ENCODE results near the gene NOTUM.
"Not testable (repeated sequence)": the region's sequence is repeated elsewhere in the genome, so short reads cannot be mapped to it uniquely, and the experiment has no call there.

NOTUM gene

DNA sequence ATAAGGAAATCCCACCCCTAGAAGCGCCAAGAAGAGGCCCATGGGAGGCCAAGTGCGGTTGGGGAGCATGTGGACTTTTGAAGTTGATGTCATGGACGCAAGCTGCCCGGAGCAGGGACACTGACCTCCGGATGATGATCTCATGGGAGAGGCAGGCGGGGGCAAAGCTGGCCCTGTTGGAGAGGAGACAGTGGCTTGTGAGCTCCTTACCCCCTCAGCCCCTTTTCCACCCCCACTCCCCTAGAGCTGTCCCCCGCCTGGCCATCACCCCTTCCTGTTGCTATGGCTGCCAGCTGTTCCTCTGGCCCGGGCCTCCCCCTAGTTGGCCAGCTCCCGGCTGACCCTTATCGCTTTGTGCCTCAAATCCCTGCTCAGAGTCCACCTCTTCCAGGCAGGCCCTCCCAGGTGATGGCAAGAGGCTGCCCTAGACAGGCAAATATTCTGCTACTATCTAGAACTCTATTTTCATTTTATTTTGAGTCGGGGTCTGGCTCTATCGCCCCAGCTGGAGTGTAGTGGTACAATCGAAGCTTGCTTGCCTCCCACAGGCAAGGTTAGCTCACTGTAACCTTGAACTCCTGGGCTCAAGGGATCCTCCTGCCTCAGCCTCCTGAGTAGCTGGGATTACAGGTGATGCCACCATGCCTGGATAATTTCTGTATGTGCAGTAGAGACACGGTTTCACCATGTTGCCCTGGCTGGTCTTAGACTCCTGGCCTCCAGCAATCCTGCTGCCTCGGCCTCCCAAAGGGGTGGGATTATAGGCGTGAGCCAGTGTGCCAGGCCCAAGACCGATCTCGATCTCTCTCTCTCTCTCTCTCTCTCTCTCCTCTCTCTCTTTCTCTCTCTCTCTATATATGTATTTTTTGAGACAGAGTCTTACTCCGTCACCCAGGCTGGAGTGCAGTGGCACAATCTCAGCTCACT lies 6.6 kb downstream of the NOTUM start:
- Histone ChIP-seq H3K4me1 (ENCODE audit: insufficient read depth, low read length) (peaks cover 6% of the 10 kb centered on the region), H3K4me3 (ENCODE audit: low read length) (no peak overlapping the region), H2AFZ (ENCODE audit: low read depth, low read length) (no peak overlapping the region), H3K36me3 (ENCODE audit: insufficient read depth, low read length) (no peaks in the 10 kb centered on the region), H3K9me3 (ENCODE audit: low read length) (no peaks in the 10 kb centered on the region), H3K27me3 (ENCODE audit: insufficient read depth, low read length) (peaks cover 28% of the 10 kb centered on the region)

GRCh38 chr17:81953443-81953842 lies 7.5 kb downstream of the NOTUM start:
- not testable (repeated sequence) for H3K9me3 ChIP-seq (ENCODE audit: low read length); H3K4me3 ChIP-seq (ENCODE audit: low read length)

DNA sequence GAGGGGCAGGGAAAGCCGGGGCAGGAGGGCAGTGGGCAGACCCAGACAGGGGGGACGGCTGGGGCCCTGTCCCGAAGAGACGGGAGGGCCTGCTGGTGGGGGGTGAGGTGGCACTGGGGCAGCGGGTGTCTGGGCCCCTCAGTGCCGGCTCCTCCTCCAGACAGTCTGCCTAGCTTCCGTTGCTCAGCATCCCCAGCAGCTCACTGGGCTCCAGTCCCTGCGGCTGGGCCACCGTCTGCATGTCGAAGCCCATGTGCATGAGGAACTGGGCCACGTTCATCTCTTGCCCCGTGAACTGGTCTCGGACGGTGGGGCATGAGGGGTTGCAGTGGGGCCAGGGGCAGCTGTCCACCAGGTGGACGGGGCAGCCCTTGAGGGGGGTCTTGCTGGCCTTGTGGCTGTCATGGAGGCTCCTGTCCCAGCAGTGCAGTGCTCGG lies 8.2 kb downstream of the NOTUM start:
- H3K36me3 ChIP-seq (ENCODE audit: insufficient read depth, low read length), result no peaks in the 10 kb centered on the region
- H2AFZ ChIP-seq (ENCODE audit: low read depth, low read length), result no peak overlapping the region
- peaks cover 6% of the 10 kb centered on the region for H3K4me1 ChIP-seq (ENCODE audit: insufficient read depth, low read length)
- H3K27me3 ChIP-seq (ENCODE audit: insufficient read depth, low read length), result peaks cover 14% of the 10 kb centered on the region
- H3K4me3 ChIP-seq (ENCODE audit: low read length), result no peak overlapping the region
- no peaks in the 10 kb centered on the region for H3K9me3 ChIP-seq (ENCODE audit: low read length)

More at GRCh38 chr17:81953443-81953842, 7.5 kb downstream of the NOTUM start:
- not testable (repeated sequence) for H2AFZ ChIP-seq (ENCODE audit: low read depth, low read length); H3K4me1 ChIP-seq (ENCODE audit: insufficient read depth, low read length); H3K36me3 ChIP-seq (ENCODE audit: insufficient read depth, low read length)
- peaks cover 20% of the 10 kb centered on the region for H3K27me3 ChIP-seq (ENCODE audit: insufficient read depth, low read length)

DNA sequence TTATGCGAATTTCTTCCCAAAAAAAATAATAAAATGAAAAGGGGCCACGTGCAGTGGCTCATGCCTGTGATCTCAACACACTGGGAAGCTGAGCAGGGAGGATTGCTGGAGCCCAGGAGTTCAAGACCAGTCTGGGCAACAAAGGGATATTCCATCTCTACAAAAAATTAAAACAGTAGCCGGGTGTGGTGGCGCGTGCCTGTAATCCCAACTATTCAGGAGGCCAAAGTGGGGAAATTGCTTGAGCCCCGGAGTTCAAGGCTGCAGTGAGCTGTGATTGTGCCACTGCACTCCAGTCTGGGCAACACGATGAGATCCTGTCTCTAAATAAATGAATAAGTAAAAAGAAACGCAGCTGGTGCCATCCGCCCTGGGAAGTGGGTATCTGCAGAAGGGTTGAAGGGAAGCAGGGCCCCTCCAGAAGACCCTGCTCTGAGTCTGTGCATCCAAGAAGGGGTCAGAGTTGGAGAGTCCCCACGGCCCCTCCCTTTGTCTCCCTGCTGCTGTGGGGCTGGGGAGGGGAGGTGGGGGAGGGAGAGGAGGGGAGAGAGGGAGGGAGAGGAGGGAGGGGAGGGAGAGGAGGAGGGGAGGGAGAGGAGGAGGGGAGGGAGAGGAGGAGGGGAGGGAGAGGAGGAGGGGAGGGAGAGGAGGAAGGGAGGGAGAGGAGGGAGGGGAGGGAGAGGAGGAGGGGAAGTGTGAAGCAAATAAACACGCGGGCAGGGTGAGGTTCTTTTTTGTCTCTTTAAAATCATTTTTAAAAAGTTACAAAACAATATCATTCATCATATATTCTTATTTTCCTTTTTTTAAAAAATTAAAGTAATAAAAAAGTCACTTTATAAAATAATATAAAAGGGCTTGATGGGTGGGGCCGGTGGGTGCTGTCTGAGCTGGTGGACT lies 9.0 kb downstream of the NOTUM start:
- H3K4me3 ChIP-seq (ENCODE audit: low read length), result no peak overlapping the region
- H3K27me3 ChIP-seq (ENCODE audit: insufficient read depth, low read length), result peaks cover 7% of the 10 kb centered on the region
- H3K4me1 ChIP-seq (ENCODE audit: insufficient read depth, low read length), result peaks cover 6% of the 10 kb centered on the region
- H3K36me3 ChIP-seq (ENCODE audit: insufficient read depth, low read length), result no peaks in the 10 kb centered on the region
- H2AFZ ChIP-seq (ENCODE audit: low read depth, low read length), result no peak overlapping the region
- H3K9me3 ChIP-seq (ENCODE audit: low read length), result no peaks in the 10 kb centered on the region

DNA sequence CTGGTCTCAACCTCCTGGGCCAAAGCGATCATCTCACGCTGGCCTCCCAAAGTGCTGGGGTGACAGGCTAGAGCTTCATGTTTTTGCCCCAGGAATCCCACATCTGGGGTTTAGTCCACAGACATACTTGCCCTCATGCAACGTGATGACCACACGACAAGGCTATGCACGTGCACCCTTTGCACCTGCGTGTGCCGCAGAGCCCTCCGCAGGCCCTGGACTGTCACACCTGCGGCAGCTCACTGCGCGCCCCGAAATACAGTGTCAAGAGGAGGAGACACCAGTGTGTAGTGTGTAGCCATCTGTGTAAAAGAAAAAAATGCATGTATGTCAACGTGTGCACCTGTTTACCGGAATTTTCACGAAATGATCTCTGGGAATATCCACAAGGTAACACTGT lies 10.5 kb downstream of the NOTUM start:
- H3K36me3 ChIP-seq (ENCODE audit: insufficient read depth, low read length), result no peaks in the 10 kb centered on the region
- no peak overlapping the region for H2AFZ ChIP-seq (ENCODE audit: low read depth, low read length)
- no peaks in the 10 kb centered on the region for H3K9me3 ChIP-seq (ENCODE audit: low read length)
- peaks cover 2% of the 10 kb centered on the region for H3K4me1 ChIP-seq (ENCODE audit: insufficient read depth, low read length)
- H3K27me3 ChIP-seq (ENCODE audit: insufficient read depth, low read length), result no peaks in the 10 kb centered on the region
- H3K4me3 ChIP-seq (ENCODE audit: low read length), result no peak overlapping the region

DNA sequence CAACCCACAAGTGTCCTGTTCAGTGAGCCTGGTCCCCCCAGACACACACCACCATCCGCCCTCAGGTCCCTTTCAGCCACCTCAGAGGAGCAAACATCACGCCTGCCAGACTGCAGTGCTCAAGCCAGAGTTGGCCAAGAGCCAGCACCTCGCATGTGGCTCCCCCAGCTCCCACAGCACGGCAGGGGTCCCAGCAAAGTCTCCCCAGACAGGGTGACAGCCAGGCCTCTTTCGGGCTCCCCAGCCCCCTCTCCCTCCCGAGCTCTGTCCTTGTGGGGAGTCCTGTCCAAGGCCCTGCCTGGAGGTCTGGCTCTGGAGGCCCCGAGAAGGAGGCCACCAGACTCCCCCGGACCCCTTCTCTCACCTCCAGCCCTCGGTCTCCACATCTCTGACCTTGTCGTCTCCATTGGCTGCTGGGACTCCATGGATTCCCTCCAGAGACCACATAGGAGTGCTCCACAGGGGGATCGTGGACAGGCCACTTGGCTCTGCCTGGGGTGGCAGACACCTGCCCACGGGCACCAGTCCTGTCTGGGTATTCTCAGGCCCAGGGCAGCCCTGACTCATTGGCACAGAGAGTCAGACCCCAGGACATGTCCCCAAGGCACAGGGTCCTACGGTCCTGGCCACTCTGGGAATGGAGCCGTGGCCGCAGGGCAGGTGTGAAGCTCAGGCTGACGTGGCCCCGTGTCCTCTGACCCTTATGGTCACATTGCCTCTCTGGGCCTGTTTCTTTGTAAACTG lies 12.2 kb downstream of the NOTUM start:
- Histone ChIP-seq H3K4me3 (ENCODE audit: low read length) (no peak overlapping the region), H3K9me3 (ENCODE audit: low read length) (no peaks in the 10 kb centered on the region), H3K36me3 (ENCODE audit: insufficient read depth, low read length) (no peaks in the 10 kb centered on the region), H2AFZ (ENCODE audit: low read depth, low read length) (no peak overlapping the region), H3K27me3 (ENCODE audit: insufficient read depth, low read length) (no peaks in the 10 kb centered on the region), H3K4me1 (ENCODE audit: insufficient read depth, low read length) (no peaks in the 10 kb centered on the region)

DNA sequence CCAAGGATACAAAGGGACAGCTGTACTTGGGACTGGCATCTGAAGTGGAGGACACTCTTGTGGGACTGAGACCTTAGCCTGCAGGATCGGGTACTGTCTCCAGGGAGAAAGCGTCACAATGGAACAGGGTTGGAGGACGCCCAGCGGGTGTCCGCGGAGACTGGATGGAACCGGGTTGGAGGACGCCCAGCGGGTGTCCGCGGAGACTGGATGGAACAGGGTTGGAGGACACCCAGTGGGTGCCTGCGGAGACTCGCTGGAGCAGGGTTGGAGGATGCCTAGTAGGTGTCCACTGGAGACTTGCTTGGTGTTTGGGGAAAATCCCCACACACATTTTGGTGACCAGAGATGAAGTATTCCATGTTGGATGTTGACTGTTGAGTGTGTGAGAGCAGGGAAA lies 13.8 kb downstream of the NOTUM start, which contains the start of gene MYADML2:
MYADML2 (minus strand) TSS at position 45 of the 400 bp plus-strand sequence. CDS start 5,492 bp downstream, outside the sequence.
- Histone ChIP-seq H3K9me3 (ENCODE audit: low read length) (no peaks in the 10 kb centered on the region), H3K27me3 (ENCODE audit: insufficient read depth, low read length) (no peaks in the 10 kb centered on the region), H3K4me1 (ENCODE audit: insufficient read depth, low read length) (peaks cover 1% of the 10 kb centered on the region), H3K36me3 (ENCODE audit: insufficient read depth, low read length) (no peaks in the 10 kb centered on the region), H3K4me3 (ENCODE audit: low read length) (no peak within 1 kb of the TSS), H2AFZ (ENCODE audit: low read depth, low read length) (no peak within 1 kb of the TSS)

- Histone ChIP-seq H3K9me3 (ENCODE audit: low read length) (no peaks in the 10 kb centered on the region), H3K27me3 (ENCODE audit: insufficient read depth, low read length) (no peaks in the 10 kb centered on the region), H3K4me1 (ENCODE audit: insufficient read depth, low read length) (peaks cover 12% of the 10 kb centered on the region), H2AFZ (ENCODE audit: low read depth, low read length) (no peak overlapping the region), H3K36me3 (ENCODE audit: insufficient read depth, low read length) (no peaks in the 10 kb centered on the region), H3K4me3 (ENCODE audit: low read length) (no peak overlapping the region)
These were observed 16.1 kb downstream of the NOTUM start for GRCh38 chr17:81944858-81945257.

GRCh38 chr17:81942167-81942553 lies 18.8 kb downstream of the NOTUM start:
- no peaks in the 10 kb centered on the region for H3K9me3 ChIP-seq (ENCODE audit: low read length)
- no peak overlapping the region for H3K4me3 ChIP-seq (ENCODE audit: low read length)
- no peaks in the 10 kb centered on the region for H3K36me3 ChIP-seq (ENCODE audit: insufficient read depth, low read length)
- H3K27me3 ChIP-seq (ENCODE audit: insufficient read depth, low read length), result no peaks in the 10 kb centered on the region
- H3K4me1 ChIP-seq (ENCODE audit: insufficient read depth, low read length), result peaks cover 14% of the 10 kb centered on the region
- H2AFZ ChIP-seq (ENCODE audit: low read depth, low read length), result no peak overlapping the region

DNA sequence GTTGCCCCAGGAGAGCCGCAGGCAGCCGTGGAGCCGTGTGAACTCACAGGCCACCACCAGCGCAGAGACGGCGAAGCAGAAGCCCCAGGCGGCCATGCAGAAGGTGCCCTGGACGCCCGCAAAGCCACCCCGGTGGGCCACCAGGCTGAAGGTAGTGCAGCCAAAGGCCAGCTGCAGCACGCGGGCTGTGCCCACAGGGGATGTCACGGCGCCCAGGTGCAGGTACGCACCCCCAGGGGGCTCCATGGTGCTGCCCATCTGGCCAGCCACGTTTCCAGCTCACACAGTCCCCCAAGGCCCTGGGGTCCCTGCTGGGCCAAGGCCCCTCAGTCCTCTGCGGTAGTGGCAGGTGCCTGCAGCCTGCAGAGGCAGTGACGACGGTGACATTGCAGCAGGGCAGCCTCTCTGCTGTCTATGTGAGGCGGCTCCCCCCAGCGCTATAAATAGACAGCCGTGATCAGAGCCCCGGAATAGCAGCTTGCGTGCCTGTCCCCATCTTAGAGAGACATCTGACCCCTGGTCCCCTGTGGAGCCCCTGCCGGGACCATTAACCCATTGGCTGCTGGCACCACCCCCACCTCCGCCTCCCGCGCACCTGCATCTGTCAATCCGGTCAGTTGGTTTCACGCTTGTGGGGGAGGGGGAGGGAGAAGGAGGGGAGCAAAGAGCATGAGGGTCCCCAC lies 19.4 kb downstream of the NOTUM start:
- no peak overlapping the region for H2AFZ ChIP-seq (ENCODE audit: low read depth, low read length)
- H3K36me3 ChIP-seq (ENCODE audit: insufficient read depth, low read length), result no peaks in the 10 kb centered on the region
- H3K4me3 ChIP-seq (ENCODE audit: low read length), result no peak overlapping the region
- no peaks in the 10 kb centered on the region for H3K9me3 ChIP-seq (ENCODE audit: low read length)
- no peaks in the 10 kb centered on the region for H3K27me3 ChIP-seq (ENCODE audit: insufficient read depth, low read length)
- H3K4me1 ChIP-seq (ENCODE audit: insufficient read depth, low read length), result peaks cover 17% of the 10 kb centered on the region

GRCh38 chr17:81940538-81941483 lies 20.2 kb downstream of the NOTUM start:
- H3K4me1 ChIP-seq (ENCODE audit: insufficient read depth, low read length), result peaks cover 20% of the 10 kb centered on the region
- H3K27me3 ChIP-seq (ENCODE audit: insufficient read depth, low read length), result no peaks in the 10 kb centered on the region
- H2AFZ ChIP-seq (ENCODE audit: low read depth, low read length), result no peak overlapping the region

More at GRCh38 chr17:81940538-81941483, 20.2 kb downstream of the NOTUM start:
- Histone ChIP-seq H3K4me3 (ENCODE audit: low read length) (no peak overlapping the region), H3K36me3 (ENCODE audit: insufficient read depth, low read length) (no peaks in the 10 kb centered on the region), H3K9me3 (ENCODE audit: low read length) (no peaks in the 10 kb centered on the region)

Measured in neuron (in vitro differentiated cells).